Astrocyte (in vitro differentiated cells and primary cell): ENCODE results near the gene OR6C4.

Source experiments
- EZH2 ChIP-seq: IDR thresholded peaks from 2 replicates; pipeline ENCODE4 v1.6.1; 2012; ENCODE audit warnings: mild to moderate bottlenecking, low read length, inconsistent platforms; ENCODE audit not compliant: insufficient read depth
- TF ChIP-seq, protein P1 (sequence below): IDR thresholded peaks from 2 replicates; pipeline ENCODE4 v1.5.1; 2011; ENCODE audit warnings: low read depth, mild to moderate bottlenecking, inconsistent platforms, low read length, moderate library complexity; ENCODE audit not compliant: insufficient read depth

DNA sequence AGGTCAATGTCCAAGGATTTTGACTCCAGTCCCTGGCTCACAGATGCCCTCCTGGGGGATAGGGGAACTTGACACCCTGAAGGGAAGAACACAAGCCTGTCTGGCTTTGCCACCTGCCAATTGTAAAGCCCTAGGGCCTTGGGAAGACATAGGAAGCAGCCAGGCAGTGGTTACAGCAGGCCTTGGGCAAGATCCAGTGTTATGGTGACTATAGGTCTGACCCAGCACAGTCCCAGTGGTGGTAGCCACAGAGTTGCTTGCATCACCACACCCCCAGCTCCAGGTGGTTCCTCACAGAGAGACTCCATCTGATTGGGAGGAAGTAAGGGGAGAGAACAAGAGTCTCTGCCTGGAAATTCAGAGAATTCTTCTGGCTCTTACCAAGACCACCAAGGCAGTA is 33.0 kb upstream of the OR6C4 start:
- TF ChIP-seq EZH2: no peak
- TF ChIP-seq, protein P1, sequence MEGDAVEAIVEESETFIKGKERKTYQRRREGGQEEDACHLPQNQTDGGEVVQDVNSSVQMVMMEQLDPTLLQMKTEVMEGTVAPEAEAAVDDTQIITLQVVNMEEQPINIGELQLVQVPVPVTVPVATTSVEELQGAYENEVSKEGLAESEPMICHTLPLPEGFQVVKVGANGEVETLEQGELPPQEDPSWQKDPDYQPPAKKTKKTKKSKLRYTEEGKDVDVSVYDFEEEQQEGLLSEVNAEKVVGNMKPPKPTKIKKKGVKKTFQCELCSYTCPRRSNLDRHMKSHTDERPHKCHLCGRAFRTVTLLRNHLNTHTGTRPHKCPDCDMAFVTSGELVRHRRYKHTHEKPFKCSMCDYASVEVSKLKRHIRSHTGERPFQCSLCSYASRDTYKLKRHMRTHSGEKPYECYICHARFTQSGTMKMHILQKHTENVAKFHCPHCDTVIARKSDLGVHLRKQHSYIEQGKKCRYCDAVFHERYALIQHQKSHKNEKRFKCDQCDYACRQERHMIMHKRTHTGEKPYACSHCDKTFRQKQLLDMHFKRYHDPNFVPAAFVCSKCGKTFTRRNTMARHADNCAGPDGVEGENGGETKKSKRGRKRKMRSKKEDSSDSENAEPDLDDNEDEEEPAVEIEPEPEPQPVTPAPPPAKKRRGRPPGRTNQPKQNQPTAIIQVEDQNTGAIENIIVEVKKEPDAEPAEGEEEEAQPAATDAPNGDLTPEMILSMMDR: no peak
